ENCODE measurements around the gene LRRC38.

DNA sequence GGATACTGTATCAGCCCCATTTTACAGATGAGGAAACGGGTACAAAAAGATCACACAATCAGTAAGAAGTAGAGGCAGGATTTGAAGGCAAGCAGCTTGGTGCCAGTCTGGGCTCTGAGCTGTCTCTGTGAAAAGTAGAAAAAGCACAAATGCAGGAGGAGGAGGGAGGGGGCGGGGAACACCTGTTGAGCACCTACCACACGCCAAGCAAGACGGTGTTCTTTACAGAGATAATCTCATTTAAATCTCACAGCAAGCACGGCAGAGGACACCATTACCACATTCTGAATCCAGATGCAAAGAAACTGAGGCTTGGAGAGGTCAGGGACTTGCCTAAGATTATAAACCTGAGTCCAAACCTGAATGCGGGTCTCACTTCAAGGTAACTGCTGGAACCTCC, 3.3 kb downstream of the LRRC38 start:
- TF ChIP-seq, protein P1, sequence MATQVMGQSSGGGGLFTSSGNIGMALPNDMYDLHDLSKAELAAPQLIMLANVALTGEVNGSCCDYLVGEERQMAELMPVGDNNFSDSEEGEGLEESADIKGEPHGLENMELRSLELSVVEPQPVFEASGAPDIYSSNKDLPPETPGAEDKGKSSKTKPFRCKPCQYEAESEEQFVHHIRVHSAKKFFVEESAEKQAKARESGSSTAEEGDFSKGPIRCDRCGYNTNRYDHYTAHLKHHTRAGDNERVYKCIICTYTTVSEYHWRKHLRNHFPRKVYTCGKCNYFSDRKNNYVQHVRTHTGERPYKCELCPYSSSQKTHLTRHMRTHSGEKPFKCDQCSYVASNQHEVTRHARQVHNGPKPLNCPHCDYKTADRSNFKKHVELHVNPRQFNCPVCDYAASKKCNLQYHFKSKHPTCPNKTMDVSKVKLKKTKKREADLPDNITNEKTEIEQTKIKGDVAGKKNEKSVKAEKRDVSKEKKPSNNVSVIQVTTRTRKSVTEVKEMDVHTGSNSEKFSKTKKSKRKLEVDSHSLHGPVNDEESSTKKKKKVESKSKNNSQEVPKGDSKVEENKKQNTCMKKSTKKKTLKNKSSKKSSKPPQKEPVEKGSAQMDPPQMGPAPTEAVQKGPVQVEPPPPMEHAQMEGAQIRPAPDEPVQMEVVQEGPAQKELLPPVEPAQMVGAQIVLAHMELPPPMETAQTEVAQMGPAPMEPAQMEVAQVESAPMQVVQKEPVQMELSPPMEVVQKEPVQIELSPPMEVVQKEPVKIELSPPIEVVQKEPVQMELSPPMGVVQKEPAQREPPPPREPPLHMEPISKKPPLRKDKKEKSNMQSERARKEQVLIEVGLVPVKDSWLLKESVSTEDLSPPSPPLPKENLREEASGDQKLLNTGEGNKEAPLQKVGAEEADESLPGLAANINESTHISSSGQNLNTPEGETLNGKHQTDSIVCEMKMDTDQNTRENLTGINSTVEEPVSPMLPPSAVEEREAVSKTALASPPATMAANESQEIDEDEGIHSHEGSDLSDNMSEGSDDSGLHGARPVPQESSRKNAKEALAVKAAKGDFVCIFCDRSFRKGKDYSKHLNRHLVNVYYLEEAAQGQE (tag by site-specific recombination; IDR thresholded peaks at IDR 0.05): no peak
- TF ChIP-seq, protein P2, sequence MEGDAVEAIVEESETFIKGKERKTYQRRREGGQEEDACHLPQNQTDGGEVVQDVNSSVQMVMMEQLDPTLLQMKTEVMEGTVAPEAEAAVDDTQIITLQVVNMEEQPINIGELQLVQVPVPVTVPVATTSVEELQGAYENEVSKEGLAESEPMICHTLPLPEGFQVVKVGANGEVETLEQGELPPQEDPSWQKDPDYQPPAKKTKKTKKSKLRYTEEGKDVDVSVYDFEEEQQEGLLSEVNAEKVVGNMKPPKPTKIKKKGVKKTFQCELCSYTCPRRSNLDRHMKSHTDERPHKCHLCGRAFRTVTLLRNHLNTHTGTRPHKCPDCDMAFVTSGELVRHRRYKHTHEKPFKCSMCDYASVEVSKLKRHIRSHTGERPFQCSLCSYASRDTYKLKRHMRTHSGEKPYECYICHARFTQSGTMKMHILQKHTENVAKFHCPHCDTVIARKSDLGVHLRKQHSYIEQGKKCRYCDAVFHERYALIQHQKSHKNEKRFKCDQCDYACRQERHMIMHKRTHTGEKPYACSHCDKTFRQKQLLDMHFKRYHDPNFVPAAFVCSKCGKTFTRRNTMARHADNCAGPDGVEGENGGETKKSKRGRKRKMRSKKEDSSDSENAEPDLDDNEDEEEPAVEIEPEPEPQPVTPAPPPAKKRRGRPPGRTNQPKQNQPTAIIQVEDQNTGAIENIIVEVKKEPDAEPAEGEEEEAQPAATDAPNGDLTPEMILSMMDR (tag by site-specific recombination; IDR thresholded peaks at IDR 0.05): no peak
- TF ChIP-seq ZNF670 (tag by site-specific recombination; IDR thresholded peaks at IDR 0.05; ENCODE audit: low read depth) (no peak), ZNF214 (tag by site-specific recombination; IDR thresholded peaks at IDR 0.05; ENCODE audit: borderline replicate concordance) (no peak)

Measured in HEK293 (cell line).